ENCODE data around the gene RP2. TPM values are rescaled to one million over a fixed set of nuclear protein-coding genes. Genes with fewer than 3 reads are reported as not detected.
A peak's percentile ranks its signal among the peaks of the same experiment; 100 is the strongest.

Gene RP2
- 13.6 and 13.7 TPM in 2 replicates for polyA plus RNA-seq (2014; cell fraction: cytosol; rRNA removed)
- polyA plus RNA-seq (2014; cell fraction: nucleus; rRNA removed): 3.1 and 3.2 TPM in 2 replicates

DNA sequence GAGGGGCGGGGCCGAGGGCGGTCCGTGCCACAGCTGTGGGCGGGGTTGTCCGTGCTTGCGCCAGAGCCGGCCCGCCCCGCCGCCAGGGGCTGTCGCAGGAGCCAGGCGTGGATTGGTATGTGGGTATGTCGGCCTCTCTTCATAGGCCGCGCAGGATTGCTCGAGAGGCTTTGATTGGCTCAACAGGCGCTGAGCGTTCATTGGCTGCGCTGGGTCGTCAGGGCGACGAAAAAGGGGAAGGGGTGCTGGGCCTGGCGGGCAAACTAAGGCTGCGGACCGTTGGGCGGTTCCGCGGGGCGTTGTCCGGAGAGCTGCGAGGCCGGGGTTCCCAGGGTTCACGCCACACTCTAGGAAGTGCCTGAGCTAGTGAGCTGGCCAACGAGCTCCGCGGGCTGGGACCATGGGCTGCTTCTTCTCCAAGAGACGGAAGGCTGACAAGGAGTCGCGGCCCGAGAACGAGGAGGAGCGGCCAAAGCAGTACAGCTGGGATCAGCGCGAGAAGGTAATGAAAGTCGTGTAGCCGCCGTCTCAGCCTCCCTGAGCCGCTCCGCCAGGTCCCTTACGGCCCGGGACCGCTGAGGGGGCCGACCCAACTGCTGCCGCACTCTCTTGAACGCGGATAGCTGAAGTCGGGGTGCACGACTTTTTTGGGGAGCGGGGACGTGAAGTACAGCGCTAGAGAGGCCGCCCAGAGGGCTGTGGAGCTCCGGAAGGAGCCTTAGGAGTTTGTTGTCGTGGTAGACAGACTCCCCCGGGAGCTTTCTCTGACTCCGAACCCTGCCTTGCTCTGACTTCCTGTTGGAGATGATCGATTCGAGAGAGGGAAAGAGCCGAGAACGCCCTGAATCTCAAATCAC lies at the start of gene RP2:
RP2 (plus strand) TSS at position 343 of the 857 bp plus-strand sequence; CDS start at position 401, 58 bp downstream.
- DNase-seq (ENCODE audit: low spot score): peak; percentile 94

DNA sequence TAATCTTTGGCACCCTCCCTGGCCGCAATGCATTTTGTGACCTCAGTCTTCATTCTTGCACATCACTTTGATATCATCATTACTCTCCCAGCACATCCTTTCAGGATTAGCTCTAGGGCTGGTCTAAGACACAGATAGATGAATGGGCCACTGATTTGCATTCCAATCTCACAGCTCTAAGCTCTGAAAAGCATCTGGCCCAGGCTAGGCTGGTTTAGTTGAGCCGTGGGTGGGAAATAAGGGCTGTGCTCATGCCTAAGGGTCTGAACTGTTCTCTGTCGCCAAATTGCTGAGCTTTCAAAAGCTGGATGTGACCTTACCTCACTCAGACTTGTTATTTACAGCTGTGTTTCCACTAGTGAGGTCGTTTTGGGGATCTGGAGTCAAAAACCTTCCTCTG lies 47.9 kb upstream of the RP2 start:
- DNase-seq (ENCODE audit: low spot score): no peak

DNA sequence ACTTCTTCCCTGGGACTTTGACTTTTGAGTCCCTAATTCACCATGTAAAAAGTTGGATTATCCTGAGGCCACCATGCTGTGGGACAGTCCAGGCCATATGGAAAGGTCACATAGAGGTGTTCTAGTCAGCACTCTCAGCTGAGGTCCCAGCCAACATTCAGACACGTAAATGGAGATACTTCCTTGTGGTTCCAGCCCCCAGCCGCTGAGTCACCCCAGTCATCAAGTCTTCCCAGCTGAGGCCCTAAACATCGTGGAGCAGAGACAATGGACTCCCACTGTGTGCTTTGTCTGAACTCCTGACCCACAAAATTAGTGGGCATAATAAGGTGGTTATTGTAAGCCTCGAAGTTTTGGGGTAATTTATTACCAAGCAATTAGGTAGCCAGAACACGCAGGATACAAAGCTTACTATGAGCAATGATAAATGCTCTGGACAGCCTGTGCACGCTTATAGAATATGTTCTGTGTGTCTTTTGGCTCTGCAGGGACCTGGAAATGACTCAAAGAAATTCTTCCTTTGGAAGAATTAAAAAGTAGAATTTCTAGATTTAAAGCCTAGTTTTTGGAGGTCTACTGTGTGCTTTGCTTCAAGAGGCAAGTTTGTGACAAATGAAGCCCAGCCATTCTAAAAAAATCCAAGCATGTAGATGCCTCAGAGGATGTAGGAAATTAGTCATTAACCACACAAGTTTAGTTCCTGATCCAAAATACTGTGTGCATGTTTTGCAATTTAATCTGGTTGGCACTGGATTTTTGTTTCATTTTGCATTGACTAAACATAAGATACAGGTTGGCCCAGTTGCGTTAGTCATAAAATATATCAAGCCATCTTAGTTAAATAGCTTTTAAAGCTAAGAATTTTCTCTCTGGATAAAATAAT lies 44.7 kb upstream of the RP2 start:
- DNase-seq (ENCODE audit: low spot score): no peak

DNA sequence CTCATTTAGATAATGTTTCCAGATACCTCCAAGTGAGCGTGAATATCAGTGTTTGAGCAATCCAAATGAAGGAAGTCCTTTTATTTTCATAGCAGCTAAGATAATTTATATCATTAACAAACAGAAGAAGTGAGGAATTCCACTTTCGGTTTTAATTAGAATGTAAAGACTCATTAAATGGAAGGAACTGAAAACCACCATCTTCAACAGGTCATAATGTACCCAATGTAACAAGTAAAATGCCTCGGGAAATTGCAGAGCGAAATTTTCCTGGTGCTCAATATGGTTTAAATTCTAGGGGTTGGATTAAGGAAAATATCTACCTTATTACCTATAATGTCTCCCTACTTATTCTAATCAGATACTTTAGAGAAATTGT lies 44.0 kb upstream of the RP2 start:
- DNase-seq (ENCODE audit: low spot score): no peak

DNA sequence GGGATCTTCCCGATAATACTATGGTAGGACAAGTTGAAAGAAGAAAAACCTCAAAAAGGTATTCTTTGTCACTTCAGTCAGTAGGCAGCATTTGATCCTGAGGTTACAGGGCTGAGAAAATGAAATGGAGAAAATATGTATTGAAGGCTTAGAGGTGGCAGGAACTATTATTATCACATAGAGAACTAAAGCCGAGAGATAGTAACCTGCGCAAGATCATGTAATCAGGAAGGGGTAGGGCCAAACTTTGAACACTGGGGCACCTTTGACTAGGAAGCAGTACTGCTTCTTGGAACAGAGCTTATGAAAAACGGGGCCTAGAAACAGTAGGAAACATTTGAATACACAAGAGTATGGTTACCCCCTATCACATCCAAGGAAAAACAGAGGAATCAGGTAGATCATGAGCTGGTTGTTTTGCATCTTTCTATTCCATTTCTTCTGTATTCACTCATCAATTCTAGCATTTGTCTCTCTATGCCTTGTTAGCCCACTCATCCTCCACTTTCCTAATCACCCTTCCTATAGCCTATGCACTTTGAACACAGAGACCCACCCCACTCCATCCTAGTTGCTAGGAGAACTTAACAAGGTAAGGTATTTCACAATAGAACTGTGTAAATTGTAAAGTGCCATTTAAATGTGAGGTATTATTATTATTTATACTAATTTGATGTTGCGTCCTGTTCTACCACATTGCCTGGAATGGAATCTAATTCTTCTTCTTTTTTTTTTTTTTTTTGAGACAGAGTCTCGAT lies 43.3 kb upstream of the RP2 start:
- no peak for DNase-seq (ENCODE audit: low spot score)

DNA sequence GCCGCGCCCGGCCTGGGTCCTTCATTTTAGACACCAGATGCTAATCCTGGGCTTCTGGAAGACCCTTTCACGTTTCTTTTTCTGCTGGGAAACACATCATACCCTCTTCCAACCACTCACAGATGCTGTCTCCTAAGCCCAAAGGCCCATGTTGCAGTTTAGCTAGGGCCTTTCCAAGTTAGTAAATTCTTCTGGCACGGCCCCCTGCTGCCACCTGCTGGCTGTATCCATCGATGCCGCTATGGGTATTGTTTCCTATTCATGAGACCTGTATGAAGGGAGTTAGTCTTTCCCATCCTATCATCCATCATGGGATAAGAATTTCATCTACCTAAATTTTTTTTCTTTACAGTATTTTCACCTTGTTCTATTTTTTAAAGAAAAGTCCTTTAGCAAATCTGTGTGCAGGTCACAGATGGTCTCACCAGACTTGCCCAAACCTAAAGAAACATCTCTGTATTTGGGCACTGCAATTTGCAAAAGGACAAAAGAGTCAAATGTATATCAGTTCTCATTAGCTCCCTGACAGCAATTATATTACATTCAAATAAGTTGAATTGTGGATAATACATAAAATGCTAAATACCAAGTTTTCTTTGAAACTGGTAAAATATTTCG lies 40.2 kb upstream of the RP2 start:
- peak; percentile 62 for DNase-seq (ENCODE audit: low spot score)

DNA sequence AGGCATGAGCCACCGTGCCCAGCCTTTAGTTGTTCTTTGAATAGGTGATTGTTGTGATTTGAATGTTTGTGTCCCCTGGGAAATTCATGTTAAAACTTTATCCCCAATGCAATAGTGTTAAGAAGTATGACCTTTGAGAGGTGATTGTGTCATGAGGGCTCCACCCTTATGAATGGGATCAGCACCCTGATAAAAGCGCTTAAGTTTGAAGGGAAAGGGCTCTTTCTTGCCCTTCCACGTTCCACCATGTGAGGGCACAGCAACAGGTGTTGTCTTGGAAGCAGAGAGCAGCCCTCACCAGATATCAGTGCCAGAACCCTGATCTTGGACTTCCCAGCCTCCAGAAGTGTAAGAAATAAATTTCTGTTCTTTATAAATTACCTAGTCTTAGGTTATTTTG lies 33.7 kb upstream of the RP2 start:
- no peak for DNase-seq (ENCODE audit: low spot score)

DNA sequence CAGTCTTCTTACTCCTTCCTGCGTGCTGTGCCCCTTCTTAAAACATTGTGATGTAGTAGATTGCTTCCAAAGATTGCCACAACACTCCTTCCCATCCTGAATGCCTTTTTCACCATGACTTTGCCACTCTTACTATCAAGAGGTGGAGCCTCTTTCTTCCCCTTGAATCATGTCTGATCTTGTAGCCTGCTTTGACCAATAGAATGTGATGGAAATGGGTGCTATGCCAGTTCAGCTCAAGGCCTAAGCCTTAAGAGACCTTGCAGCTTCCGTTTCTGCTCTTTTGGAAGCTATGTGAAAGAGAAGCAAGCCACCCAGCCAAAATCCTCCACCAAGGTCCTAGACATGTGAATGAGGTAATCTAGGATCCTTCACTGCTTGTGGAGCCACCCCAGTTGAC lies 31.6 kb upstream of the RP2 start:
- no peak for DNase-seq (ENCODE audit: low spot score)

DNA sequence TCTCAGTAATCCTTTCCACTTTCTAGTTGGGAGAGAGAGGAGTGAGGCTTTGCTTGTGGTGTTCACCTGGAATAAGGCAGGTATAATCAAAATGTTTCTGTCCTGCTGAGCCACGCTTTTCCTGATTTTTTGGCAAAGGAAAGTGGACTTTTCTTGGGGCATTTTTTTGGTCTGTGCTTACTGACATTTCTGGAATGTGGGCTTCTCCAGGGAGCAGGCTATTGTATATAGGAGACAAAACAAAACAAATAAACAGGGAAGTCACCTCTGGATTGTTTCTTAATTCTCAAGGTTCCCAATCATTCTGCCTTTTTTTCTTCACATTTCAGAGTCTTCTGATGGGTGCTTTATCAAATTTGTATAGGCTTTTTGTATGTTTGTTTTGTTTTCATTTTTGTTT lies 25.7 kb upstream of the RP2 start:
- no peak for DNase-seq (ENCODE audit: low spot score)

DNA sequence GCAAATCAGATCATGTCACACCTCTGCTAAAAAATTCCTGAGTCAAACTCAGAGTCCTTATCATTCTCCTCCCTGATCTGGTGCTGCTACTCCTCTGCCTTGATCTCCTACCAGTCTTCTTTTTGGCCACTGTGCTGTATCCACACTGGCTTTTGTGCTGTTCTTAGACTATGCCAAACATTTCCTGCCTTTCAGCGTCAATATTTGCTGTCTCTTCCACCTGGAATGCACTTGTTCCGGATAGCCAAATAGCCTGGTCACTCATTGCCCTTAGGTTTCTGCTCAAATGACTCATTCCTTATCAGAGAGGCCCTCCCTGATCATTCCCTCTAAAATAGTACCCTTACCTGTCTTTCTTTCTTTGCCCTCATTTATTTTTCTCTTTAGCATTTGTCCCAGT lies 24.4 kb upstream of the RP2 start:
- DNase-seq (ENCODE audit: low spot score): no peak

DNA sequence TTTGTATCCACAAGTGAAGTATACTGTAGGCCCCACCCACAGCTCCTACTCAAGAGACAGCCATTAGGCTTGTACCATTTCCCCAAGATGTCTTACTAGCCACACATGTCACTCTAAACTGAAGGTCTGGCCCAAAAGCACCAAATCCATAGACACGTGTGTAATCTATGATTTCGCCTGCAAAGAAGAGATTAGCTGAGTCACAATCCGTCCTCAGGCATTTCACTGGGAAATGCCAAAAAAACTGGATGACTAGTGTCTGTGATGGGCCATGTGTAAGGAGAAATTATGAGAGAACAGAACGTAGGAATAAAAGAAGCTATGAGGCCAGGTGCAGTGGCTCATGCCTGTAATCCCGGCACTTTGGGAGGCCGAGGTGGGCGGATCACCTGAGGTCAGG lies 21.9 kb upstream of the RP2 start:
- DNase-seq (ENCODE audit: low spot score): no peak

DNA sequence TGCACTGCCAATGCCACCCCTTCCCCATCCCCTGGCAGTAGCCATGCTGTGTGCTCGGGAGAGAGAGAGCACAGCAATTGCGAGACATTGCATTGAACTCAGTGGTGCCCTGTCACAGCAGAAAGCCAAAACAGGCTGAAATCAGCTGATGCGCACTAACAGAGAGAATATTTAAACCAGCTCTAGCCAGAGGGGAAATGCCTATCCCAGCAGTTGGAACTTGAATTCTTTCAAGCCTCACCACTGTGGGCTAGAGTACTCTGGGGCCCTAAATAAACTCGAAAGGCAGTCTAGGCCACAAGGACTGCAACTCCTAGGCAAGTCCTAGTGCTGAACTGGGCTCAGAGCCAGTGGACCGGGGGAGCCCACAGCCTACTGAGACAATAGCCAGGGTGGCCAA lies 17.7 kb upstream of the RP2 start:
- no peak for DNase-seq (ENCODE audit: low spot score)

DNA sequence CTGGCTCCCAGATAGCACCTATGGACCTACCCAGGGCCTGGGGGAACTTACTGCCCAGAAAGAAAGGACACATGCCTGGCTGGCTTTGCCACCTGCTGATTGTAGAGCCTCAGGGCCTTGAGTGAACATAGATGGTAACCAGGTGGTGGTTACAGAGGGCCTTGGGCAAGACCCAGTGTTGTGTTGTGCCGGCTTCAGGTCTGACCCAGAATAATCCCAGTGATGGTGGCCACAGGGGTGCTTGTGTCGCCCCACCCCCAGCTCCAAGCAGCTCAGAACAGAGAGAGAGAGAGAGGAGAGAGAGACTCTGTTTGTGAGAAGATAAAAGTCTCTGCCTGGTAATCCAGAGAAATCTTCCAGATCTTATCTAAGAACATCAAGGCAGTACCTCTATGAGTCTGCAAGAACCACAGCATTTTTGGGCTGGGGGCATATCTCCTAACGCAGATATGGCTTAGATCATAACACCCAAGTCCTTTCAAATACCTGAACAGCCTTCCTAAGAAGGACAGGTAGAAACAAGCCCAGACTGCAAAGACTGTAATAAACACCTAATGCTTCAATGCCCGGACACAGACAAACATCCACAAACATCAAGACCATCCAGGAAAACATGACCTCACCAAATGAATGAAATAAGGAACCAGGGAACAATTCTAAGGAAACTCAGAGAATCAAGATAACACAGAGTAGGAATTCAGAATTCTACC lies 16.3 kb upstream of the RP2 start:
- DNase-seq (ENCODE audit: low spot score): no peak

DNA sequence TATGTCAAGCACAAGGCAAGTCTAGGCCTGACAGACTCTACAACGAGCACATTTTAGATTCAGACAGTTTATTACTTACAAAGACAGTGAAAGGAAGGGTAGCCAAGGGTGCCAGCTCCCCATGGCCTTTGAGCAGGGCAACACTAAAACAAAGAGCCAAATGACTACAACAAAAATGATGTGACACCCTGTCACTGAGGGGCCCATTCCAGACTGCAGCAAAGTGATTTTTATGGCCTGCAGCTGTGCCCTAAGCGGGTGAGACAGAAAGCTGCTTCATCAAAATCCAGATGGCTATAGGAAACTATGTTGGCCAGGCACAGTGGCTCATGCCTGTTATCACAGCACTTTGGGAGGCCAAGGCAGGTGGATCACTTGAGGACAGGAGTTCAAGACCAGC lies 13.4 kb upstream of the RP2 start:
- DNase-seq (ENCODE audit: low spot score): no peak

DNA sequence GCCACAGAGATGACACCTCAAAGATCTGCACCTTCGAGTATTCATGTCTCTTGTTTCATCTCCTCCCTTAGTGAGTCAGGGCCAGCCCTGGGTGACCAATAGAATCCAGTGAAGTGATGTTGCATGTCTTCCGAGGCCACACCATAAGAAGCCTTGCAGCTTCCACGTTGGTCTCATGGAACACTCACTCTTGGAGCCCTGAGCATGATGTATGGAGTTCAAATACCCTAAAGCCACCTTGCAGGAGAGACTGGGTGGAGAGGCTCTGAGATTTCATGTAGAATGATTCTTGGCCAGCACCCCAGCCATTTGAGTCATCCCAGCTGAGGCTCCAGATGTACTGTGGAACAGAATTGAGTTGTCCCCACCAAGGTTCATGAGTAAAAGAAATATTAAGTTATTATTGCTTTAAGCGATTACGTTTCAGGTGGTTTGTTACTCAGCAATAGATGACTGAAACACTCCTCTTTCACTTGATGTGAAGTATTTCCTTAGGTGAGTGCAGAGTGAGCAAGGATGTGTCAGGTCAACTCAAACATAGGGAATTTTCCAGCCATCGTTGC lies 5.0 kb upstream of the RP2 start:
- no peak for DNase-seq (ENCODE audit: low spot score)

DNA sequence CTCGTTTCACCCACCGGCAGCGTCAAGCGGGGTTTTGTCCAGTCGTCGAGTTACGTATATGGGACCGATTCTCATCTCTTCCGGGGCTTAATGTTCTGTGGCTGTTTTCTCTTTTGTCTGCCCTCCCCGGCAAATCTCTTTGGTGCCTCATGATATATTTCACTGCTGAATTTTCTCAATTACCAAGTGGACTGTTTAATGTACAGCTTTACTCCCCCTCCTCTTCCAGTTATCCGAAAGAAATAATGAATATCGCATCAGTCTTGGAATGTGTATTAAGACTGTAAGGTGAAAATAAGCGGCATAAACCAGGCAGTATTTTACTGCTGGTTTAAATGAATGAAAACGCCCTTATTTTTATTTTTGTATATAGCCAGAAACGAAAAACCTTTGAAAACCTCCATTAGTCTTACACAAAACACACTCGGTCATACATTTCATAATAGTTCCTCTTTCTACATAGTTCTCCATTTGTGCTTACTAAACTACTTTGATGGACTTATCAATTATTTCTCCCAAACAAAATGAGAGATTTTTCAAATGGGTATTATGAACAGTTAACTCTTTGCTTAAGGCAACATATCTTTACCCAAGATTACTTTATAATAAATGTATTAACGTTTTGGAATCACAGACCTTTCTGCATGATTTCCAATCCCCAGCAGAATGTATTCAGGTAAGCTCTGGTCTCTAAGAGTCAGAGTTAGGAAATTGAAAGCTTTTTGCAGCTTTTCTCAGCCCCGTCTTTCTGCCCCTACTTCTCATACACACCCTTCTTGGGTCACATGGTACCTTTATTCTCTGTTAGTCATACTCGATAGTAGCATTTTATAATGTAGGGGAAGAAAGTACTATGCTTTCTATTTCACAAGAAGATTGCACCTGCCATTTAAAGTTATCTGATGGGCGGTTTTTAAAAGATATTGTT lies 979 bp downstream of the RP2 start:
- no peak for DNase-seq (ENCODE audit: low spot score)

DNA sequence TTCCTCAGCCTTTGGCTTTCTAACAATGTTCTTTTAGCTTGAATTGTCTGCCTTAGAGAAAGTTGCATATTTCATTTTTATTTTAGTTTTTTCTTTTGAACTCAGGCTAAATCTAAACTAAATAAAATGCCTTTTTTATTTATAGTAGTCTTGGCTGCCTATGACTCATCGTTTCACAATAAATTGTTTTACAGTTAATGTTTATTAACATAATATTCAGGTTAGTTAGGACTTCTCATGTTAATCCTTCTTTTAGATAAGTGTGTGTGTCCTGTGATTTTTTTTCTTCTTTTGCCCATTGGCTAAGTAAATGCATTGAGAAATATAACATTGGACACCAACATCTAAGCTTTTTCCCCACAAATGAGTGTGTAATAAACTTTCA lies 1.6 kb downstream of the RP2 start:
- DNase-seq (ENCODE audit: low spot score): no peak

DNA sequence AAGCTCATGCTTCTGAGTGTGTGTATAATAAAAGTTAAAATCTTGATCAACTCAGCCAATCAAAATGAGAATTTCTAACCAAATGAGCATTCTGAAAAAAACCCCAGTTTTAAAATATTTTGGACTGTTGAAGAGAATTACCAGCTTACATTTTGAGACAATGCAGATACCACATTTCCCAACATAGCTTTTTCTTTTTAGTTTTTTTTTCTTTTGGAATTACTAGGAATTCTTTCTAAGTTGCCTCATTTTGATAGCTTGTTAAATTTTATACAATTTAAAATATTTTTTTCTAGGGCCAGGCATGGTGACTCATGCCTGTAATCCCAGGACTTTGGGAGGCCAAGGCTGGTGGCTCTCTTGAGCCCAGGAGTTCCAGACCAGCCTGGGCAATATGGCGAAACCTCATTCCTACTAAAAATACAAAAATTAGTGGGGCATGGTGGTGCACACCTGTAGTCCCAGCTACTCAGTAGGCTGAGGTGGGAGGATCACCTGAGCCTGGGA lies 2.2 kb downstream of the RP2 start:
- DNase-seq (ENCODE audit: low spot score): no peak

DNA sequence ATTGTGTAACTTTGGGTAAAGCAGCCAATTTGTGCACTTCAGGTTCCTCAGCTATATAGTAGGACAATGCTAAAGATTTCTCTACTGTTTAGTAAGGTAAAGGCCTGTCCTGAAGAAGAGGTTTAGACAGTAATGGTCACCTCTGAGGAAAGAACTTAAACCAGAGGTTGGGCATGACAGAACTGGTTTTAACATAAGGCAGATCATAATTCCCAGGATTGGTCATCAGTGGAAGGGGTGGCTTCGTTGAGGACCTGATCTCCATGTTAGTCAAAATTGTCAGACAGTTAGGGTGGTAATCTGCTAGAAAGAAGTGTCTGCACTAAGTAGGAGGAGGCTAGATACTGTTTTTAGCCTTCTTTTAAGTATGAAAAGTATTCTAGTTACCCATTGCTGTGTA lies 4.1 kb downstream of the RP2 start:
- DNase-seq (ENCODE audit: low spot score): no peak
